HG03521 (cell line): ENCODE measurements around the gene CCZ1B.
"Not testable (repeated sequence)": the region's sequence is repeated elsewhere in the genome, so short reads cannot be mapped to it uniquely, and the experiment has no call there.

ENCODE experiments used
- ATAC-seq: cut with Tn5 transposase; IDR thresholded peaks from one replicate; pipeline ENCODE4 v1.9.1; 2021; ENCODE audit warnings: mild to moderate bottlenecking, moderate library complexity; ENCODE audit not compliant: unreplicated experiment

Gene CCZ1B

DNA sequence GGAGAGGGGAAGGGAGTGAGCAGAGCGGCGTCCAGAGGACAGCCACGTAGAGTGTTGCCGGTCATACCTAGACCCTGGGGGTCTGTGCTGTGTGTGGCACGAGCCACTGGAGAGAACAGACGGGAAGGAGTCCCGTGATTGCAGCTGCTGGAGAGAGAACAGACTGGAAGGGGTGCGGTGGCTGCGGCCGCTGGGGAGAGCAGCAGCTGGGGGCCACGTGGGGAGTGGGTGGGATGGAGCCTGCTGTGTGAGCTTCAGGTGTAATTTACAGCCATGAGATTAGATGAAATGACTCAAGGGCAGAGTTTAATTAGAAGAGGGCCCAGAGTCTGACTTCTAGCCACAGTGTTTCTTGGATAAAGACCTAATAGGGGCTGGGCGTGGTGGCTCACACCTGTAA, 76.7 kb downstream of the CCZ1B start:
- not testable (repeated sequence) for ATAC-seq
